Activated CD8-positive, alpha-beta memory T cell treated with anti-CD3 and anti-CD28 coated beads, Interleukin-2, amount 10 ng/mL, durations not matched to agents 7 days and 5 days (primary cell): ENCODE measurements around the gene MAPK8IP2. TPM values are rescaled to one million over a fixed set of nuclear protein-coding genes. Genes with fewer than 3 reads are reported as not detected.

Experiments used
- ATAC-seq: fragments of 150-1000 bp; cut with Tn5 transposase; one replicate; pipeline ENCODE4 v1.10.0; 2021; ENCODE audit warnings: moderate library complexity
- CTCF ChIA-PET: fragments of 350-600 bp; sonication (Branson Sonifier 250); formaldehyde crosslinking; loops from one replicate; lab custom pipeline; 2021; ENCODE audit warnings: antibody characterized with exemption; lab: Charles Lee
- DNase-seq: peaks from one replicate; pipeline ENCODE4 v3.0.0-alpha.2; 2020
- H3K27ac Mint-ChIP-seq: one replicate; pipeline ENCODE4 v1.8.0; 2021; ENCODE audit warnings: mild to moderate bottlenecking, mixed read lengths
- H3K27me3 Mint-ChIP-seq: one replicate; pipeline ENCODE4 v1.8.0; 2021; ENCODE audit warnings: mixed read lengths
- H3K36me3 Mint-ChIP-seq: one replicate; pipeline ENCODE4 v1.8.0; 2021; ENCODE audit warnings: mild to moderate bottlenecking, mixed read lengths
- H3K4me1 Mint-ChIP-seq: one replicate; pipeline ENCODE4 v1.8.0; 2021; ENCODE audit warnings: mixed read lengths
- H3K4me3 Mint-ChIP-seq: one replicate; pipeline ENCODE4 v1.8.0; 2021; ENCODE audit warnings: mild to moderate bottlenecking, moderate library complexity, mixed read lengths
- H3K9me3 Mint-ChIP-seq: one replicate; pipeline ENCODE4 v1.8.0; 2022; ENCODE audit warnings: low read depth, mixed read lengths
- total RNA-seq, 2 experiments: library from RNA; stranded (reverse); gene quantifications; one replicate each; pipeline ENCODE4 v1.2.3, GENCODE V29; 2021

MAPK8IP2 gene
- under 1 TPM; 0.19 to 0.29 TPM for total RNA-seq

DNA sequence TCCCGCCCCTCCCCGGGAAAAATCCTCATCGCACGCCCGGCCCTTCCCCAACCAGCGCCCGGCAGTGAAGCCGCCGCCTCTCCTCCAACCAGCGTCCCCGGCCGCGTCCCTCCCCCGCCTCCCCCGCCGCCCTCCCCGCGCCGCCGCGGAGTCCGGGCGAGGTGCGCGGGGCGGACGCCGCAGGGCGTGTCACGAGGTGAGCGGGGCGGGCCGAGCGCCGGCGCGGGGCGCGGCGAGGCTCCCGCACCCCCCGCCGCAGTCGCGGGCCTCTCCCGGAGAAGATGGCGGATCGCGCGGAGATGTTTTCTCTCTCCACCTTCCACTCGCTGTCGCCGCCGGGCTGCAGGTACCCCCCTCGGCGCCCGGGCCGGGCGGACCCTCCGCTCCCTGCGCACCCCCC lies at the start of gene MAPK8IP2:
TSS of gene MAPK8IP2 (plus strand) at position 256 of the 400 bp plus-strand sequence. CDS start at position 282, 26 bp downstream.
- no peak within 1 kb of the TSS for H3K27ac Mint-ChIP-seq
- ATAC-seq (peak; percentile 35), DNase-seq (no peak)
- H3K36me3 Mint-ChIP-seq = no peaks in the 10 kb centered on the region
- H3K27me3 Mint-ChIP-seq = peaks cover 45% of the 10 kb centered on the region
- CTCF ChIA-PET = no interaction called here
- peak within 1 kb of the TSS; percentile 27 for H3K4me3 Mint-ChIP-seq
- H3K9me3 Mint-ChIP-seq = no peaks in the 10 kb centered on the region
- H3K4me1 Mint-ChIP-seq = peaks cover 6% of the 10 kb centered on the region

DNA sequence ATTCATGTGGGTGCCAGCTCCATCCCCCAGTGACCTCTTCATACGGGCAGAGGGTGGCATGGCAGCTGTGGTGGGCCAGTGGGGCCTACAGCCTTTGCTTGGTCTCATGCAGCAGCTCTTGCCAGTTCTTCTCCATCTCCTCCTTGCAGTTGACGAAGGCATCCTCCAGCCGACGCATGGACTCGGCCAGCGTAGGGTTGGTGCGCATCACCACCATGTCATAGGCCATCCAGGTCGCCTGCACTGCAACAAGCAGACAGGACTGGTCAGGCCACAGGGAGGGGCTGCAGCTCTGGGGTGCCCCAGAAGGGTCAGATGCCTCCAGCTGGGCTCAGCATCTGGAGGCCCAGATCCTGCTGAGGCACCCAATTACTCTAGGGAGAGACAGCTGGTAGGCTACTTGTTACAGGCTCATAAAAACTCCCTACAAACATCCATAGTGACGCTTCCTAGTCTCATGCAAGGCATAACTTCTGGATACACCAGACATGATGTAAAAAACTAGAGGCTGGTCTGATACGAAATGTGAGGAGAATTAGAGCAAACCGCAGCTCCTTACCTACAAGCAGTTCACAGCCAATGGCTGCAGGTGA lies 49.3 kb upstream of the MAPK8IP2 start:
- no peak for DNase-seq
- H3K4me1 Mint-ChIP-seq = peaks cover 23% of the 10 kb centered on the region
- H3K4me3 Mint-ChIP-seq = no peak overlapping the region
- no peak for ATAC-seq
- peaks cover 4% of the 10 kb centered on the region for H3K27me3 Mint-ChIP-seq
- no peak overlapping the region for H3K27ac Mint-ChIP-seq
- H3K36me3 Mint-ChIP-seq = no peaks in the 10 kb centered on the region
- no peaks in the 10 kb centered on the region for H3K9me3 Mint-ChIP-seq
- CTCF ChIA-PET = interaction anchor here (0.8 to 8.5 kb wide), 3 partner anchors 13 to 69 kb away, joined by 3 to 75 read pairs (median 55); partner anchors contain the start of genes SCO2 and SYCE3

DNA sequence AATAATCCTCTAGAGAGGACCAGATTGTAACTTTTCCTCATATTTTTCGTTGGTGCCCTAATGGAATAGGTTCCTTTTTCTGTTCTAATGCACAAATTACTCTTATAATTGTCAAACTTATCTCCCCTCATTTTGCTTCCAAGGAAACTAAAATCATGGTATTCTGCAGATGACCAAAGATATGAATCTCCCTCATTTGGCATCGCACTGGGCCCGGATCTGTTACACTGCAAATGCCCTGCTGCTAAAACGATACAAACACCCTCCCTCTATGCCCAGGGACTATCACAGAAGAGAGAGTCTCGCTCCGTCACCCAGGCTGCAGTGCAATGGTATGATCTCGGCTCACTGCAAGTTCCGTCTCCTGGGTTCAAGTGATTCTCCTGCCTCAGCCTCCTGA lies 47.3 kb upstream of the MAPK8IP2 start:
- Mint-ChIP-seq H3K36me3 (no peaks in the 10 kb centered on the region), H3K4me1 (peaks cover 17% of the 10 kb centered on the region), H3K4me3 (no peak overlapping the region), H3K27ac (no peak overlapping the region), H3K9me3 (no peaks in the 10 kb centered on the region), H3K27me3 (peaks cover 4% of the 10 kb centered on the region)
- ATAC-seq (no peak), DNase-seq (no peak)
- CTCF ChIA-PET = interaction anchor here (8.5 kb wide), 1 partner anchor 10 kb away, joined by 75 read pairs; the partner anchor contains the start of gene SYCE3

DNA sequence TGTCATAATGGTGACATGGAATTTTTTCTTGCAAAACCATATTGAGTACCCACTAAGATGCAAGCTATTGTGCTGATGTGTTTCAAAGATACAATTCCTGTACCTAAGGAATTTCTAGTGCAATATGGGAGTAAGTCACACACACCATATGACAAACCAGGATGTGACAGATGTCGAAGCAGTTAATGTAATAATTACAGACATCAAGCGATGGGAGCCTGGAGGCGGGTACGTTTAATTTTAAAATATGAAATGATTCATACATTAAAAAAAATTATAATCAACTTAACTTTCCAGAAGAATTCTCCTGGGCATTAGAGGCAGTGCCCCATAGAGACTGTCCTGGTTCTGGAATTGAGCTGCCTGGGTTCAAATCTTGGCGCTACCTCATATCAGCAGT lies 43.9 kb upstream of the MAPK8IP2 start:
- Mint-ChIP-seq H3K27ac (no peak overlapping the region), H3K4me1 (peaks cover 8% of the 10 kb centered on the region), H3K9me3 (no peaks in the 10 kb centered on the region), H3K36me3 (no peaks in the 10 kb centered on the region), H3K27me3 (peaks cover 6% of the 10 kb centered on the region), H3K4me3 (no peak overlapping the region)
- CTCF ChIA-PET = interaction anchor here (0.8 to 3.0 kb wide), 3 partner anchors 9 to 31 kb away, joined by 4 to 10 read pairs (median 7); partner anchors contain the start of gene SCO2
- DNase-seq (no peak), ATAC-seq (no peak)

DNA sequence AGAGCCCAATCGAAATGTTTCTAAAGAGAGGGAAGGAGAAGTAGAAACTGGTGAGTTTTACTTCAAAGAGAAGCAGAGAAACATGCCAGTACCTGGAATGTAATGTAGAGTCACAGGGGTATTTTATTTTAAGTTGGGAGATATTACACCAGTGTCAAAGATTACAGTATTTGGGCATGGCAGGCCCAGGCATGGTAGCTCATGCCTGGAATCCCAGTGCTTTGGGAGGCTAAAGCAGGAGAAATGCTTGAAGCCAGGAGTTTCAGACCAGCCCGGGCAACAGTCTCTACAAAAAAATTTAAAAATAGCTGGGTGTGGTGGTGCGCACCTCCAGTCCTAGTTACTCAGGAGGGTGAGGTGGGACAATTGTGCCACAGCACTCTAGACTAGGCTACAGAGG lies 40.6 kb upstream of the MAPK8IP2 start:
- Mint-ChIP-seq H3K9me3 (no peaks in the 10 kb centered on the region), H3K36me3 (no peaks in the 10 kb centered on the region), H3K4me1 (peaks cover 20% of the 10 kb centered on the region), H3K27me3 (peaks cover 13% of the 10 kb centered on the region), H3K27ac (no peak overlapping the region), H3K4me3 (no peak overlapping the region)
- ATAC-seq (no peak), DNase-seq (no peak)
- CTCF ChIA-PET = interaction anchor here (0.7 to 2.6 kb wide), 6 partner anchors 12 to 34 kb away, joined by 3 to 12 read pairs (median 3); partner anchors contain the start of genes KLHDC7B and SCO2

DNA sequence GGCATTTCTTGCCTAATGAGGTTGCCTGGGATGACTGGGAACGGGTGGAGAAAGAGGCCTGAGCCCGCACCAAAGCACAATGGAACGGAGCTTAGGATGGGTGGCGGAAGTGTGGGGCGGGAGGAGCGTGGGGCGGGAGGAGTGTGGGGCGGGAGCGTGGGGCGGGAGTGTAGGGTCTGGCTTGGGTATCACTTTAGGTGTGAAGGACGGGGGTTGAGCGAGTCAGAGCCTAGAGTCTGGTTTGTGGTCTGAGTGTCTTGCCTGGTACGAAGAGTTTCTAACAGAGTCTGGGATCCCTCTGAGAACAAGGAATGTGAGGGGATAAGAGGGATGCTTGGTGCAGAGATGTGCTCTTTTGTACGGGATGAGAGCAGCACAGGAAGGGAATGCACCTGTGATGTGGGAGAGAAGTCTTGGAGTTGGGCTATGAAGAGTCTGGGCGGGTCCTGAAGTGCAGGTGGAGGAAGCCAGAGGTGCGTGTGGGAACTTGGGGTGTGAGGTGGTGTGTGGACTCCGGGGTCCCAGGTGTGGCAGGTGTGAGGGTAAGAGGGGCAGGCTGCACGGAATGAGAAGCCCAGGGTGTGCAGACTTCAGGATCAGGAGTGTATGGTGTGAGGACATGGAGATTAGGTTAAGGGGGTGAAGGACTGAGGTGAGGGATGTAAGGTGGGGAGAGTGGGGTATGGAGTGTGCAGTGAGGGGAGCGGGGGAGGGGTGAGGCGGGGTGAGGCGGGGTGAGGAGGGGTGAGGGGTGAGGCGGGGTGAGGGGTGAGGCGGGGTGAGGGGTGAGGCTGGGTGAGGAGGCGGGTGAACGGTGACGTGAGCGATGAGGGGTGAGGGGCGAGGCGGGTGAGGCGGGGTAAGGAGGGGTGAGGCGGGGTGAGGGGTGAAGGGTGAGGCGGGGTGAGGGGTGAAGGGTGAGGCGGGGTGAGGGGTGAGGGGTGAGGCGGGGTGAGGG lies 38.9 kb upstream of the MAPK8IP2 start:
- Mint-ChIP-seq H3K27ac (peak overlapping the region; percentile 51), H3K4me3 (peak overlapping the region; percentile 37)

DNA sequence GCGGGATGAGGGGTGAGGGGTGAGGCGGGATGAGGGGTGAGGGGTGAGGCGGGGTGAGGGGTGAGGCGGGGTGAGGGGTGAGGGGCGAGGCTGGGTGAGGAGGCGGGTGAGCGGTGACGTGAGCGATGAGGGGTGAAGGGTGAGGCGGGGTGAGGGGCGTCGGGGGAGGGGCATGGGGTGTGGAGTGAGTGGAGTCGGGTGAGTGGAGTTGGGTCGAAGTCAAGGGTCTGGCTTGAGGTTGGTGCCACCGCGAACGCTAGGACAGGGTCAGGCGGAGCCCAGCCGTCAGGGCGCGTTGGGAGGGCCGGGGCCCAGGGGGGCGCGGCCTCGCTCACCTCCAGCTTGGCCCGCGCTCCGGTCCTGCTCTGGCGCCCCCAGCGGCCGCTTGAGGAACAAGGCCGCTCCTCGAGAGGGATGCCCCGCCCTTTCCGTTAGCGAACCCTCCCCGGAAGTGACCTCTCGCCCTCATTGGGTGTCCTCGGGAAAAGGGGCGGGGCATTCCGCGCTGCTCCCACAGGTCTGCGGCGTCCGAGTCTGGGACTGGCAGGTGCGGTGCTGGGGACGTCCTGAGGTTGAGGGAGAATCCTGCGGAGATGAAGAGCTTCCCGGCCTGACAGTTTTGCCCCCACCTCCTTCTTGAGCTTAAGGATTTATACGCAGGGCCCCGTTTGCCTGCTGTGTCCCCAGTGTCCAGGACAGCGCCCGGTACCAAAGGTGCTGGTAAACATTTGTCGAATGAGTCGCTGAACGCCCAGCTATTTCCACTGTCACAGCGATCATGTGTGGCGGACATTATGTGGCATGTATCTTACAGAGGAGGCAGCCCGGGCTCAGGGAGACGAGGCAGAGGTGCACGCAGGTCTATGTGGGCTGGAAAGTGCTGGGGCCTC lies 37.8 kb upstream of the MAPK8IP2 start, which contains the start of gene SYCE3:
TSS of gene SYCE3 (minus strand) at position 397 of the 890 bp plus-strand sequence. CDS start 6,514 bp downstream, outside the sequence.
- CTCF ChIA-PET = interaction anchor here (0.6 to 6.2 kb wide), 28 partner anchors 10 to 427 kb away, joined by 3 to 75 read pairs (median 5); partner anchors contain the start of genes CHKB, CPT1B, HDAC10 and KLHDC7B
- ATAC-seq (peak; percentile 98), DNase-seq (peak; percentile 97)
- Mint-ChIP-seq H3K9me3 (no peaks in the 10 kb centered on the region), H3K4me1 (peaks cover 20% of the 10 kb centered on the region), H3K4me3 (peak within 1 kb of the TSS; percentile 84), H3K27me3 (peaks cover 10% of the 10 kb centered on the region), H3K27ac (peak within 1 kb of the TSS; percentile 79), H3K36me3 (peaks cover 3% of the 10 kb centered on the region)

More for the DNA sequence above, 38.9 kb upstream of the MAPK8IP2 start:
- no peak for ATAC-seq
- no peak for DNase-seq
- Mint-ChIP-seq H3K9me3 (no peaks in the 10 kb centered on the region), H3K36me3 (no peaks in the 10 kb centered on the region), H3K4me1 (peaks cover 20% of the 10 kb centered on the region), H3K27me3 (peaks cover 10% of the 10 kb centered on the region)
- CTCF ChIA-PET = interaction anchor here (1.2 to 2.6 kb wide), 2 partner anchors 13 to 21 kb away, joined by 3 to 12 read pairs; no protein-coding TSS in a partner anchor

DNA sequence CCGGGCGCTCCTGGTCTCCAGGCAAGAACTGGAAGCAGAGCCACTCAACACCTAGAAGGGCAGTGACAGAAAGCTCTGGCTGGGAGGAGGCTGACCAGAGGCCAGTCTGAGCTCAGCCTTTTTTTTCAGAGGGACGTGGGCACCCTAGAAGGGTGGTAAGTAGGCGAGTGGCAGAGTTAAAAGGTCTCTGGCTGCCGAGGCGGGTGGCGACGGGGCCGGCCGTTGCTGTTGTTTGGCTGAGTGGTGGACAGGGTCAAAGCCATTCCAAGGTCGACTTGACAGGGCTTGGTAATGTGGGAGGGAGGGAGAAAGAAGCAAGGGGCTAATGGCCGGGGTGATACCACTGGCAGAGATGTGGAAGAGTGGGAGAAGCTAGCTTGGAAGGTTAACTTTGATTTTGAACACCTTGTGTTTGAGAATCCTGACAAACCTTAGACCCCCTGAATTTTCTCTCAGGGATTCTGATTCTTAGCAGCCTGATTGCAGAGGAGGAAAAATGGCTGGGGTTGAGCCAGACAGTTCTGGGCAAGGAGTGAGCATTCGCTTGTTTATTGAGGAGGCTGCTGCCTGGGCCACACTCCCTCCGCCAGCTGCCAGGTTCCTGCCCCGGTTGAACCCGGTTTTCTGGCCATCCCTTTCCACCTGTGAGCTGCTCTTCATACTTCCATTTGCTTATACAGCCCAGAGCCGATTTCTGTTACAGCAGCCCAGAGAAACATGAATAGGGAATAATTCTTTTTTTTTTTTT lies 37.0 kb upstream of the MAPK8IP2 start:
- Mint-ChIP-seq H3K4me1 (peaks cover 20% of the 10 kb centered on the region), H3K4me3 (peak overlapping the region; percentile 84)
- no peak for DNase-seq

DNA sequence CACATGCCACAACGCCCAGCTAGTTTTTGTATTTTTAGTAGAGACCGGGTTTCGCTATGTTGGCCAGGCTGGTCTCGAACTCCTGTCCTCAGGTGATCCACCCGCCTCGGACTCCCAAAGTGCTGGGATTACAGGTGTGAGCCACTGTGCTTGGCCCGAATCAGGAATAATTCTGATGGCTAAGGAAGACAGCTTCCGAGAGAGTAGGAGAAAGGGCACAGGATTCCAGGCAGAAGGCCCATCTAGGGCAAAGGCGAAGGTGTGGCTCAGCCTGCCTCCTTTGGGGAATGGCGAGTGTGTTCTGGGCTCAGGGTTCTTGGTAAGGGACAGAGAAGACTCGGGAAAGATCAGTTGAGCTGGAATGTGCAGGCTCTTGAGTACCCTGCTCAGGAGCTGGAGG lies 36.3 kb upstream of the MAPK8IP2 start:
- Mint-ChIP-seq H3K4me3 (no peak overlapping the region), H3K27me3 (peaks cover 9% of the 10 kb centered on the region), H3K27ac (no peak overlapping the region), H3K36me3 (peaks cover 11% of the 10 kb centered on the region), H3K4me1 (peaks cover 20% of the 10 kb centered on the region), H3K9me3 (no peaks in the 10 kb centered on the region)
- CTCF ChIA-PET = interaction anchor here (1.1 to 6.2 kb wide), 8 partner anchors 14 to 94 kb away, joined by 3 to 75 read pairs (median 9); partner anchors contain the start of genes KLHDC7B, LMF2, NCAPH2 and SCO2
- ATAC-seq = no peak
- DNase-seq = no peak

More for the DNA sequence above, 37.0 kb upstream of the MAPK8IP2 start:
- Mint-ChIP-seq H3K27me3 (peaks cover 10% of the 10 kb centered on the region), H3K9me3 (no peaks in the 10 kb centered on the region), H3K27ac (no peak overlapping the region), H3K36me3 (peaks cover 6% of the 10 kb centered on the region)
- CTCF ChIA-PET = interaction anchor here (0.6 to 6.2 kb wide), 30 partner anchors 9 to 428 kb away, joined by 3 to 75 read pairs (median 5); partner anchors contain the start of genes CHKB, CPT1B, HDAC10 and KLHDC7B
- no peak for ATAC-seq

DNA sequence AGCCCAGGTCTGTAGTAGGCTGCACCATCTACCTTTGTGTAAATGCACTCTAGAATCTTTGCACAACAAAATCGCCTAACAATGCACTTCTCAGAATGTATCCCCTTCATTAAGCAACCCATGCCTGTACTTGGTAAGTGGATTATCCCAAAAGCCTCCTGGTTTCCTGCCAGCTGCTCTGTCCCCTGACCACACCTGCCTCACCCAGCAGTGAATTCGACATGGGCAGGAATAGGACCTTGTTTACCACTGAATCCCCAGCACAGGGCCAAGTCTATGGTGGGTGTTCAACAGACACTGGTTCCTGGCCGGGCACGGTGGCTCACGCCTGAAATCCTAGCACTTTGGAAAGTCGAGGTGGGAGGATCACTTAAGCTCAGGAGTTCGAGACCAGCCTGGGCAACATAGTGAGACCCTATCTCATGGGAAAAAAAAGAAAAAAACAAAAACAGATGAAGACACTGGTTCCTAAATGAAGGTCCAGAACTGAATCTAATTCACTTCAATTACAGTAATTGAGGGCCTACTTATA lies 32.8 kb upstream of the MAPK8IP2 start:
- H3K9me3 Mint-ChIP-seq = no peaks in the 10 kb centered on the region
- peaks cover 7% of the 10 kb centered on the region for H3K27me3 Mint-ChIP-seq
- peaks cover 10% of the 10 kb centered on the region for H3K4me1 Mint-ChIP-seq
- CTCF ChIA-PET = interaction anchor here (6.2 kb wide), 1 partner anchor 41 kb away, joined by 69 read pairs; the partner anchor contains the start of genes SCO2 and TYMP
- no peak for DNase-seq
- no peak for ATAC-seq
- H3K4me3 Mint-ChIP-seq = no peak overlapping the region
- H3K36me3 Mint-ChIP-seq = peaks cover 21% of the 10 kb centered on the region
- no peak overlapping the region for H3K27ac Mint-ChIP-seq

DNA sequence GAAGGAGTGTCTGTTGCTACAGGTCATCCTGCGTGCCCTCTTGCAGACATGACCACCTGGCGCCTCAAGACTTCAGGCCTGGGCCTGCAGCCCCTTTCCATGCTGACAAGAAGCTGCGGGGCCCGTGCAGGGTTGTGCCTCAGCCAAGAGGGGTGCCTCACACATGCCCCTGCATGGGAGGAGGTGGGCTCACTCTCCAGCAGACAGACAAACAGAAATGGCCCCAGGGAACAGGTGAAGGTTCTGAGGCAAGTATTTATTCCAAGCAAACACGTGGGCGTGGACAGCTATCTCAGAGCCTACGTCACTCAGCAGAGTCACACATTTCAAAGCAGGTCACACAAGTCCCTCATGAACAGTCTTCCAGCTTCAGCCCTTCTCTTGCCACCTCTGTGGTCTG lies 32.0 kb upstream of the MAPK8IP2 start:
- CTCF ChIA-PET = interaction anchor here (0.7 kb wide), 1 partner anchor 25 kb away, joined by 4 read pairs; no protein-coding TSS in a partner anchor
- ATAC-seq (no peak), DNase-seq (no peak)
- no peaks in the 10 kb centered on the region for H3K9me3 Mint-ChIP-seq
- peaks cover 21% of the 10 kb centered on the region for H3K36me3 Mint-ChIP-seq
- peaks cover 7% of the 10 kb centered on the region for H3K27me3 Mint-ChIP-seq
- no peak overlapping the region for H3K27ac Mint-ChIP-seq
- H3K4me1 Mint-ChIP-seq = peaks cover 3% of the 10 kb centered on the region
- no peak overlapping the region for H3K4me3 Mint-ChIP-seq
